Posterior vena cava (tissue), 2 donors: Measurements from ENCODE around the gene IQGAP2. TPM values are rescaled to one million over a fixed set of nuclear protein-coding genes. Genes with fewer than 3 reads are reported as not detected.

Source experiments
- DNase-seq: peaks from one replicate; pipeline ENCODE4 v3.0.0-alpha.2; 2020; ENCODE audit warnings: low spot score
- intact Hi-C, 2 donors: fragments of 100-400 bp; cut with DNase I; formaldehyde crosslinking; loops; one replicate each; pipeline versions ENCODE4 v1.14.1 to v1.14.2; 2022 to 2023
- total RNA-seq, 2 donors: library from RNA; stranded (reverse); fragmentation: NEBNext Ultra II Directional; extraction: Animal tissue kit (Norgen Biotek cat#: 25700); gene quantifications; one replicate each; pipeline ENCODE4 v1.2.1, GENCODE V29; 2021
- donor health status: DM: yes; HTN: yes; CAD: no.
- donor health status: DM: yes; HTN: yes; CAD: no.

The IQGAP2 gene
- total RNA-seq, 2 donors from 2014 or later: 12.9 to 15.0 TPM

DNA sequence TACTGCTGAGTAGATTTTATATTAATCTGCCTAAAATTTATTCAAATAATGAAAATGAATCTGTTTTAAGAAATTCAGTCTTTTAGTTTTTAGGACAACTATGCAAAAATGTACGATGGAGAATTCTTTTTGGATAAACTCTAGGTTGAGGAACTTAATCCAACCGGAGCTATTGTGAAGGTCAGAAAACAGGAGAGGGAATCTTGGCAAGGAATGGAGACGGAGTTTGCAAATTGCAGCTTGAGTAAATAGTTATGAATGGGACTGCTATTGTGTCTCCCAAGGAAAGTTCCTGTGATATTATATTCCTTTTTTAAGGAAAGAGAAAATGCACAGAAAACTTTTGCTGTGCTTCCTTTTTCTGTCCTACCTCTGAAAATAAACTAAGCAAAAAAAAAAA is 67.9 kb downstream of the IQGAP2 start:
- DNase-seq: no peak
- intact Hi-C loops: no loop called here

DNA sequence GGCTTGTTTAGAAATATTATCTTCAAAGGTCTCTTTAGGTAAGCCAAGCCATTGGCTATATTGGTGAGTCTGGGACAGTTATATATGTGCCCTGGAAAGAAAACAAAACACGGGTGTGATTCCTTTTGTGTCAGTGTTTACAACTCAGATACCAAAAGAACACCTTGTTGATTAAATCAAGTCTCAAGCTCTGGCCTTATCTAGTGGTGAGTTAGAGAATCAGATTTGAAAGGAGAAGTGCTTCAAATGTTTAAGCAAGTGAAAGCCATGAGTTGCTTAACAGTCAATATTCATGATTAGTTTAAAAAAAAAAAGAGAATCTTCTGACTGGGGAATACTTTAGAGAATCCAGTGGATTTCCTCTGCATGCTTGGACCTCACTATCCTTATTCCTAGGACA is 68.3 kb downstream of the IQGAP2 start:
- intact Hi-C loops: no loop called here
- DNase-seq: no peak

DNA sequence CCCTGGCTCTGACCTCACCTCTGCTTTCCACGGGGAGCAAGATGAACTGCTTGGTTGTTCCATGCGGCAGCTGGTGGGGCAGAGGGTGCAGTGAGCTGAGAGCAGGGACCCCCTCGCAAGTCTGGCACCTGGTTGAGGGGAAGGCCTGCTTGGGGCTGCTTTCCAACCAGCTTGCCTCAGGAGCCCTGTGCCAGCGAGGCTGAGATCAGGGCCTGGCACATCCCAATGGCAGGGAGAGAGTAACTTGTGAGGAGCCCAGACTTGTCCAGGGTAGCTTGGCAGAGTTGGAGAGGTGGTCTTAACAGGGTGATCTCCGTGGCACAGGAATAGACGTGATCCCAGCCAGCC is 68.9 kb downstream of the IQGAP2 start:
- no peak for DNase-seq
- intact Hi-C loops: no loop called here

DNA sequence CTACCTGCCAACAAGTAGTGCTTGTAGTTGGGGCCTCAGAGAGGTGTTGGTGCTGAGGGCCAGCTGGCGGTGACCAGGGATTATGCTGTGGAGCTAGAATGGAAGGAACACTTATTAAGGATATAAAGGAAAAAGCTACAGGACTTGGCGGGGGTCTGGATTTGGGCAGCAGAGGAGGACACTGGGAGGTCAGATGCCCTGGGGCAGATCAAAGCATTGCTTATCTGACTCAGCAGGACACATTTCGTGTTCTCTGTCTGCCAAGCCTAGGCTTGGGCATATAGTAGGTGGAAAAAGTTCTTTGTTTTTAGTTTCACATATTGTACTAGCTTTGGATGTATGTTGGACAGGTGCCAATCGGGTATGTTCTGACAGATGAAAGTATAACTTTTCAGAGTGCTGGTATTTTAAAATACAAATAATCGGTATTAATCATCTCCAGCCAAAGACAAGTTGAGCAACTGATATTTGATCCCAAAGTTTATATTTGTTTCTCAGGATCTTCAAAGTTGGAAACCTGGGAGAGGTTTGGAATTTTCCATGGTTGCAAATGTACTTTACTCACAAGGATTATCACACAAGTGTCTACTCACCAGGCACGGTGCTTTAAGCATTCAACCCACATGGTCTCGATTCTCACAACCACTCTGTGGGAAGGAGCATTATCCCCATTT is 69.4 kb downstream of the IQGAP2 start:
- no peak for DNase-seq

DNA sequence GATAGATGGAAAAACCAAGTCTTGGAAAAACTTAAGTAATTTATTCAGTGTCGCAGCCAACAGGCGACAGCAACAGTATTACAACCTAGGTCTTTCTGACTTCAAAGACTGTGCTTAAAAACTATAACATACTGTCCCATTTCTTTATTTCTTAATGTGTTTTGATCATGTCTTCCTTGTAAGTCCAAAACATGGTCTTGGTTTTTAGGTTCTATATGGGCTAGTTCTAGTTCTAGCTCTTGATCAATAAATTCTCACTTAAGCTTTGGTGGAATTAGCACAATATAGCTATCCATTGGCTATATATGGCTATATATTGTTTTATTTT is 69.9 kb downstream of the IQGAP2 start:
- DNase-seq: no peak
- intact Hi-C loops: no loop called here

More for the DNA sequence above, 69.4 kb downstream of the IQGAP2 start:
- intact Hi-C loops: no loop called here

DNA sequence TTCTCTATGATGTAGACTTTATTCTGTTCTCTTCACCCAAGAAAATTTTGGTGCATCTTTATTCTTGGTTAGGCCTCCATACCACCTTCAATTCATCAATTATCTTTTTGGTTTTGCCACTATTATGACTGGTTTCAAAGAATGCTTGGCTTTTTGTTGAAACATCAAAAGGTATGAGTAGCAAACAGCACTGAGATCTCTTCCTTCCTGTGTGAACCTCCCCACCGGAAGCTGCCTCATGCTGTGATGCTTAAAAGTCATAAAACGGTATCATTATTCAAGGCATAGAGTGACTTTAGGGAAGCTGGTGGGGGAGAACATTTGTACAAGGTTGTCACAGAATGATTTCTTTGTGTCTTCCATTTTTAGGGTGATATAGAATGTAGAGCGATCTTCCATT is 70.6 kb downstream of the IQGAP2 start:
- DNase-seq: no peak
- intact Hi-C loops: no loop called here

DNA sequence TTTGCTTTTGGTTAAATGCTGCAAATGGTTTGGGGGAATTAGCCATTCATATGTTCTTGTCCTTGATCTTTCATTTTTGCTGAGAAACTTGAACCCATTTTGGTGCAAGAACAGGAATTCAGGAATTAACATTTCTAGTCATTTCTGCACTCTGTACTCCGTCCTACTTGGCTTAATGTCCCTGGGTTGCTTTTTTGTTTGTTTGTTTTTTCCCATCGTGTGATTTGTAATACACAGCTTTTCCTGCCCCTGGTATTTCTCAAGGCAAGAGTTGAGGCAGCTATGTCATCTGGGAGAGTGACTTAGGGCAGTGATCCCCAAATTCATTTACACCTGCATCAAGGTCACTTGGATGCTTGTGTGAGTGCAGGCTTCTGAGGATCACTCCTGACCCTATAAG is 71.3 kb downstream of the IQGAP2 start:
- no peak for DNase-seq
- intact Hi-C loops: no loop called here

DNA sequence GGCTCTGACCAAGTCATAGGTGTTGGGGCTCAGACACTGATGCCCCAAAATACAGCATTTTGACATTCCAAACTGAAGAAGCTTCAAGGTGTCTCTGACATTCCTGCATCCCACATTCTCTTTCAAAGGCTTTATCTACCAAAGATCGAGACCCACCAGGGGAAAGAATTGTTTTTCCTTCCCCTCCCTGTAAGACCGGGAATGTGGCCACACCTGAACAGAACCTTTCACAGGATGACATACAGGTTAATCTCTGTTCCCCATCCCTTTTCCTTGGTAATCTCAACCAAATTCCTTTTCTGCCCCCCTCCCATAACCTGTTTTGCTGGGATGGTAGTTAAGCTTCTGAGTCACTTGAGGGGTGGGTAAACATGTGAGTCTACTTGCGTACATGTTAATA is 72.3 kb downstream of the IQGAP2 start:
- intact Hi-C loops: no loop called here
- no peak for DNase-seq

DNA sequence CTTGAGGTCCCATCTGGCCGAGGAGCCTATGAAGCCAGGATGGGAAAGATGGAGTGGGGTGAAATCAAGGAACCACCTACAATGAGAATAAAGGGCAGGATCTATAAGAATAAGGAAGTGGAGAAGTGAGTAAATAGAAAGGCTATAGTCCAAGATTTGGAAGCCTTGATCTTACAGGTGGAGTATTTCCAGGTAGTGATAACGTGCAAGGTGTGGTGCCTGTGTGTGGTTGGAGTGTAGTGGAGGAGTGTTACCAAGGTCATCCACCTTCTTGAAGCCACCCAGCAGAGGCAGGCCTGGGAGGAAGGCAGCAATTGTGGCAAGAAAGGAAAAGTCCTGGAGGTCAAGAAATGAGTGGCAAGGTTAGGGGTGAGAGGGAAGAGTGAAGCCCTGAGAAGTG is 72.9 kb downstream of the IQGAP2 start:
- intact Hi-C loops: no loop called here
- no peak for DNase-seq

DNA sequence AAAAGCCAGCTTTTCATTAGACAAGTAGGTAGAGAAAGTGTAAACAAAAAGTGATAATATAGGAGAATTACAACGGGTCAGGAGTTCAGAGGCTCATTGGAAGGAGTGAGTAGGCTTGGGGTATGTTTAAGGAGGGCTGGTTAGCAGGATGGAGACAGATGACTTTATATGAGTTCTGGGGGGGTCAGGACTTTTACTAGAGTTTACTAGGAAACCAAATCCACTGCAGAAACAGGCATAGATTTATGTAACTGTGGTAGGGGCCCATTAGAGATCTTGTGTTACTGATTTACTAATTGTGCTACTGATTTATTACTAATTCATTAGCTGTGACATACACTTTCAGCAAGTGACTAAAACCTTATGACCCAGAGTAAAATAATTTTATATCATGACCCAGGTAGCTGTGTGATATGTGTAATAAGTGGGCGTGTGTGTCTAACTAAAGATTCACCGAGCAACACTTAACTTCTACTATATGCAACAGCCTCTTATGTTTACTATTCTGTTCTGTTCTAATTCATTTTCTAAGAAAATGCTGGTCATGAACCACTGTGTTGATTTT is 73.5 kb downstream of the IQGAP2 start:
- intact Hi-C loops: no loop called here
- DNase-seq: no peak

DNA sequence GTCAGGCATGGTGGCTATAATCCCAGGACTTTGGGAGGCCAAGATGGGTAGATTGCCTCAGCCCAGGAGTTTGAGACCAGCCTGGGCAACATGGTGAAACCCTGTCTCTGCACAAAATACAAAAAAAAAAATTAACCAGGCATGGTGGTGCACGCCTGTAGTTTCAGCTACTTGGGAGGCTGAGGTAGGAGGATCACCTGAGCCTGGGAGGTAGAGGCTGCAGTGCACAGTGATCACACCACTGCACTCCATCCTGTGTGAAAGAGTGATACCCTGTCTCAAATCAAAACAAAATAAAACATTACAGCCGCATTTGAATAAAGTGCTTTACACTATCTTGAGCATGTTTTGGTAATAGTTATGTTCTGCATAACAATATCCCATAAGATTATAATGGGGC is 74.0 kb downstream of the IQGAP2 start:
- intact Hi-C loops: no loop called here
- DNase-seq: no peak

DNA sequence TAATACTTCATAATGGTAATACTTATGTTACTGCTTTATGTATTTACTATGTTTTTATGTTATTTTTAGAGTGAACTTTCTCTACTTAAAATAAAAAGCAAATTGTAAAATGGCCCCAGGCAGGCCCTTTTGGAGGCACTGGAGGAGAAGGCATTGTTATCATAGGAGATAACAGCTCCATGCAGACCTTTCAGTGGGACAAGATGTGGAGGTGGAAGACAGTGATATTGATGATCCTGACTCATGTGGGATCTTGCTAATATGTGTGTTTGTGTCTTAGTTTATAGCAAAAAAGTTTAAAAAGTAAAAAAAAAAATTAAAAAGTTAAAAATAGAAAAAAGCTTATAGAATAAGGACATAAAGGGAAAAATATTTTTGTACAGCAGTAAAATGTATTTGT is 74.5 kb downstream of the IQGAP2 start:
- intact Hi-C loops: no loop called here
- DNase-seq: no peak

DNA sequence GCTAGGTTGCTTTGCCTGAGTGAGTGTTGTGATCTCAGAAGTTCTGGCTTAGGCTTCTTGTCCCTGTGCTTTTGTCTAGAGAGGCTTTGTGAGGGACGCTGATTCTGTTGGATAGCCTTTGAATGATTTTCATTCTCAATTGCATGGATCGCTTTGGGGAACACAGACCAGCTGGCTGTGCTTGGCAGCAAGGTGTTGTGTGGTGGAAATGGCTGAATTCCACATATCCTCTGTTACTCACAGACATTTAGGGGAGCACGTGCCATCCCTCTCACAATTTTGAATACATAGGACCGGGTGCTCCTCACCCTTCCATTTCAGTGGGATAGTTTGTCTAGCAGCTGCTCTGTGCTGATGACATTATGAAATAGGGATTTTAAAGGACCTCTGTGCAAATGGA is 76.2 kb downstream of the IQGAP2 start:
- no peak for DNase-seq
- intact Hi-C loops: no loop called here

DNA sequence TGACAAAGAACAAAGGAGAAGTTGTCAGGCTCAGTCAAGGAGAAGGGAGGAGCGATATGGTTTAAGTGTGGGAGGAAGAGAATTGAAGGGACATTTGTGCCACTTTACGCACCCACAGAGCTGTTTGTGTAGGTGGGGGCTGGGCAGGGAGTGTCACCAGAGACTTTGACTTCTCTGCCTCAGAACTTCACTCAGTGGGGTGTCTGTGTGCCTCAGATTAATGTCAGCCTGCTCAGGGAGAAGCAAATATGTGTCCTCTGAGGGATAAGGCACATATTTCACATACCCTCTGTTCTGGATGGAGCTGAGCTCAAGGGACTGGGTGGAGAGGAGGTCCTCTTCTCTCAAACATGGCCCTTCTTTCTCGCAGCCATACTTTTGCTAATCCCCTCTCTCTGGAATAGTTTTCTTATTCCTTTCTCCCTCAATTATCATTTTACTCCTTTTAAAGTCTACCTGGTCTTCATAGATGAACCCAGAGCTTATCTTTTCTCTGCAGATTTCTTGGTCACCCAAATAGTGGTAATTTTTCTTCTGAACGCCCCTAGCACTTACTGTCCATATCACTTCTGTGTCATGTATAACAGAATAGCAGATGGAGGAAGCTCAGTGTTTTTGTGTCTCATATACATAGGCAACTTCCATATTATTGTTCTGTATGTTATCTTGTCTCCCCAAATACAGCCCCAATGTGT is 77.0 kb downstream of the IQGAP2 start:
- intact Hi-C loops: no loop called here
- no peak for DNase-seq

DNA sequence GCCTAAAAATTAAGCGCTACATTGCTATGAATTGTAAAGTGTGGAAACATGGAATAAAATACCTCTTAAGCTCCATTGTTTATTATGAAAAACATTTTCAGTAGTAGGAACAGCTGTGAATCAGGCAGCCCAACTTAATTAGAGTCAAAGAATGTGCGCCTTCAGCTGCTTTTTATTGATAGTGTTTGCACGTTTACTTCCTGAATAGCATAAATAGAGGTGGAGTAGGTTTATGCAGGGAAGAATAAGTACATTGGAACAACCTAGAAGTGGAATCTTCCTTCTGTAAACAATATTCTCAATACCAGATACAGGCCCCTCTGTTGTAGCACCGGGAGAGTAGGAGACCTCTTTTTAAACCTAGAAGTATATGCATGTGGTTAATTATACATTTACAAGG is 79.9 kb downstream of the IQGAP2 start:
- intact Hi-C loops: no loop called here
- no peak for DNase-seq

DNA sequence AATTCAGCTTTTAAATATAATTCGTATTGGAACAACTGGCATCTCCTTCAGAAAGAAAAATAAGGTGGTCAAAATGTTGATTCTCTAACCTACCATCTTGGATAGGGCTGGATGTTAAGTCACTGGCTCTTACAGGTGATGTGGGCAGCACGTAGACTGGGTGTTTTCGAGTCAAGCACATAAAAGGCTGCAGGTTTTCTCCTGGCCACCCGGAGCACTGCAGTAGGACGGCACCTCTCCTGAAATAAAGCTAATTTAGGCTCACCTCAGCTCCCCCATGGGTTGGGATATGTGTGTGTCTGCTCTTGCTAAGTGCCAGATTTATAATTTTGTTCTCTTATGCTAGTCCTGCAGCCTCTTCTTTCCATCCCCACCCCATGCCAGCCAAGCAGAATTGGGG is 80.3 kb downstream of the IQGAP2 start:
- DNase-seq: no peak
- intact Hi-C loops: no loop called here

DNA sequence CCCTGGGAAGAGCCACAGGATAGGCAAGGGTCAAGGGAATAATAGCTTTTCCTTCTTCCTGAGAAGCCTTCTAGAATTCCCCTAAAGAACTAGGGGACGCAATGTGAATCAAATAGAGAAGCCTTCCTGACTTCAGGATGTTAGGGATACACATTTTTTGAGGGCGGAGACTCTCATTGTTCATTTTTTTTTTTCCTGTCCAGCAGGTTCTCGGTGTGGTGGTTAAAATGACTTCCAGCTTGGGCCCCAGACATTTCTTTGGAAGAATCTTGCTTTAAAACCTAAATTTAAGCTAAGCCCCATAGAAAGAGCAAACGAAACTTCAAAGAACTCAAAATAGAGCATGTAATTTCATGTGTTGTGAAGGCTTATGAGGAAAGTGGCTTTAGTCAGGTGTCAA is 80.8 kb downstream of the IQGAP2 start:
- intact Hi-C loops: no loop called here
- no peak for DNase-seq

DNA sequence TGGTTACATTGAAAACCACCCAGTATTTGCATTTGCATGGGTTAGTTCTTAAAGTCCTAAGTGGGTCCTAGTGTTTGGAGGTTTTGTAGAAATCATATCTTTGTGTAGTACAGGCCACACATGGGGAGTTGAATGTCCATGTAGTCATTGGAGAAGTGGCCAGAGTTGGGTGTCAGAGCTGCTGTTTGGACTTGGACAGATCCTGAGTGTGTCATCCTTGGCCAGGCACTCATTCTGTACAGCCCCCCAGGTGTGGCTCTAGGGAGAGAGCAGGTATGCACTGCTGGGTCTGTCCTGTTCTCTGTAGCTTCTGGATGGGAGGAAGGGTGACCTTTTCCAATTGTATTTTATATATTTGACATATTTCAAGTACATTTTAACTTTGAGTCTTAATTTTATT is 82.4 kb downstream of the IQGAP2 start:
- DNase-seq: no peak
- intact Hi-C loops: no loop called here

DNA sequence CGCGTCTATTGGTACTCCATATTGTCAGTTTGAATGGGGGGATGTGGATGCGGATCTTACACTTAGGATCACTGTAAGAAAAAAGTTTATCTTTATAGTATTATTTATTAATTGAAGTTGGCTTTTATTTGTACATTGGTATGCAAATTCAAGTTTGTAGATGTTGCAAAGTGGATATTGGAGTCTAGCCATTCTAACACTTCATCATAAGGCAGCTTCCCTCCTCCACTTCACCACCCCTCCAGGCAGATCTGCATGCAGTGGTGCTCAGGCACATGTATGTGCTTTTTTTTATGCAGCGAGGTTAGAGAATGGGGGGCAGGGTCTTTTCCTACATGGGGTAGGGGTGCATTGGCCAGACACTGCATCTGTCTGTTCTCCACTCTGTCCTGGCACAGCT is 84.3 kb downstream of the IQGAP2 start:
- intact Hi-C loops: no loop called here
- DNase-seq: no peak

DNA sequence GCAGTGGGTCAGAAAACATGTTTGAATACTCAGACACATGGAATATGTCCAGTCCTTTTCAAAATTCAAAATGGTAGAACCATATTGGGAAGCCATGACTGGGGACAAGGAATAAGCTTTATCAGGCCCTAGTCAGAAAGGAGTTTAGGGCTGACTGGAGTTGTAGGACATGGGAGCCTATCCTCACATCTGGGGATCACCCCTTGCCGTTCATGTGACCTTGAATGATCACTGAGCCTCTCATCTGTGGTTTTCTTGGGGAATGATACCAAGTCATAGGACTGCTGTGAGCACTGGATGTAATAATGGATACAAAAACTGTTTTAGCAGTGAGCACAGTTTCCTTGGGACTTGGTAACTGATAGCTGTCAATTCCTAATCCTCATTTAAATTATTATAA is 84.7 kb downstream of the IQGAP2 start:
- intact Hi-C loops: no loop called here
- DNase-seq: no peak

DNA sequence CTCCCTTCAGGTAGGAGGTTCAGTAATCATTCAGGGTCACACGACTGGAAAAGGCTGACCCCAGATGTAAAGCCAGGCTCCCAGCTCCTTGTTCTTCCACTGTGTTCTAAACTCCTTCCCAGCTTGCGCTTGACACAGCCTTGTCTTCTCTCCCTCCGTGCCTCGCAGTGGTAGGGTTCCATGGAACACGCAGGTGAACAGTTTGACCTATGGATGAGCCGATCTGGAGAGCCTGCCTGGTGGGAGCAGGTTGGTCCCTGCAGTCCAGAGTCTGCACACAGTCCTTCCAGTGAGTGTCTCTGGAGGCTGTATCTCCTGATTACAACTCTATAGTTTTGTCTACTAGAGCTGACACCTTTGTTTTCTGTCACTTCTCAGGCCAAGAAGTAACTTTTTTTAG is 85.9 kb downstream of the IQGAP2 start:
- intact Hi-C loops: no loop called here
- DNase-seq: no peak
